H1 (cell line): ENCODE data around the gene P3H1. TPM values are rescaled to one million over a fixed set of nuclear protein-coding genes. Genes with fewer than 3 reads are reported as not detected.

Experiments used
- CTCF ChIA-PET: fragments of 300-600 bp; sonication (Branson Sonifier 250); formaldehyde crosslinking; loops from one replicate; lab custom pipeline; 2021; ENCODE audit not compliant: partially characterized antibody; lab: Charles Lee
- POLR2A ChIA-PET: fragments of 300-600 bp; sonication (Branson Sonifier 250); formaldehyde crosslinking; loops from one replicate; lab custom pipeline; 2021; ENCODE audit warnings: inconsistent platforms; ENCODE audit not compliant: partially characterized antibody; lab: Charles Lee
- DNase-seq, 2 experiments: peaks; one replicate each; pipeline versions ENCODE4 v3.0.0 to v3.0.0-alpha.2; 2010 to 2022; ENCODE audit warnings: low spot score in 2 of 2, low read depth in 1 of 2, mixed read lengths in 1 of 2
- FAIRE-seq: peaks from 2 replicates; lab custom pipeline; 2011; peaks lifted over from hg19 to GRCh38; lab: Jason Lieb, UNC
- H2AFZ ChIP-seq: 2 replicates; pipeline ENCODE4 v1.8.1; 2012; ENCODE audit warnings: low read length, inconsistent platforms
- H2AK5ac ChIP-seq: 2 replicates; pipeline ENCODE4 v1.6.1; 2013; ENCODE audit warnings: low read depth, low read length
- H2BK120ac ChIP-seq: replicated peaks from 2 replicates; pipeline ENCODE3; 2013; ENCODE audit warnings: low read depth, low read length, inconsistent platforms
- H2BK12ac ChIP-seq: 2 replicates; pipeline ENCODE4 v1.6.1; 2013; ENCODE audit warnings: low read depth, low read length
- H2BK15ac ChIP-seq: 2 replicates; pipeline ENCODE4 v1.6.1; 2013; ENCODE audit warnings: low read length
- H2BK20ac ChIP-seq: 2 replicates; pipeline ENCODE4 v1.6.1; 2013; ENCODE audit warnings: low read length
- H2BK5ac ChIP-seq: 2 replicates; pipeline ENCODE4 v1.6.1; 2013; ENCODE audit warnings: low read depth, low read length
- H3K14ac ChIP-seq: 2 replicates; pipeline ENCODE4 v1.6.1; 2013; ENCODE audit warnings: inconsistent platforms; ENCODE audit not compliant: insufficient read length
- H3K18ac ChIP-seq: 2 replicates; pipeline ENCODE4 v1.6.1; 2013; ENCODE audit warnings: low read length; ENCODE audit errors: extremely low read depth
- H3K23ac ChIP-seq: 2 replicates; pipeline ENCODE4 v1.6.1; 2013; ENCODE audit warnings: inconsistent platforms; ENCODE audit not compliant: insufficient read length
- H3K23me2 ChIP-seq: 2 replicates; pipeline ENCODE4 v1.6.1; 2013; ENCODE audit warnings: low read depth, low read length
- H3K27ac ChIP-seq: 2 replicates; pipeline ENCODE4 v1.6.1; 2011; ENCODE audit warnings: low read depth, low read length, inconsistent platforms
- H3K27me3 ChIP-seq, 4 experiments: replicated peaks in 1 of 4; 1 replicate in 1 of 4; 2 replicates in 3 of 4; pipeline versions ENCODE4 v1.6.1 to v1.8.1; 2011 to 2013; ENCODE audit warnings: low read length in 3 of 4, mild to moderate bottlenecking in 3 of 4, inconsistent platforms in 2 of 4, mixed read lengths in 2 of 4, moderate library complexity in 1 of 4; ENCODE audit not compliant: control insufficient read depth in 3 of 4, insufficient read depth in 3 of 4; ENCODE audit errors: extremely low read depth in 1 of 4
- H3K36me3 ChIP-seq, 4 experiments: 2 replicates each; pipeline versions ENCODE4 v1.6.1 to v1.8.1; 2011 to 2013; ENCODE audit warnings: mild to moderate bottlenecking in 4 of 4, low read length in 3 of 4, moderate library complexity in 2 of 4, control low read depth in 1 of 4, inconsistent platforms in 1 of 4; ENCODE audit not compliant: insufficient read depth in 4 of 4, control insufficient read depth in 2 of 4
- H3K4ac ChIP-seq: replicated peaks from 2 replicates; pipeline ENCODE3; 2013; ENCODE audit warnings: low read length, low read depth, mixed read lengths, inconsistent platforms; ENCODE audit not compliant: insufficient read length
- H3K4me1 ChIP-seq, 4 experiments: replicated peaks in 1 of 4; 1 replicate in 1 of 4; 2 replicates in 3 of 4; pipeline versions ENCODE4 v1.6.1 to v1.8.1; 2011 to 2013; ENCODE audit warnings: low read length in 3 of 4, inconsistent platforms in 2 of 4, mixed read lengths in 1 of 4; ENCODE audit not compliant: insufficient read depth in 4 of 4, control insufficient read depth in 3 of 4
- H3K4me2 ChIP-seq, 2 experiments: 2 replicates each; pipeline versions ENCODE4 v1.6.1 to v1.8.1; 2011 to 2013; ENCODE audit warnings: low read depth in 2 of 2, low read length in 2 of 2, control low read depth in 1 of 2, inconsistent platforms in 1 of 2, mild to moderate bottlenecking in 1 of 2; ENCODE audit not compliant: insufficient read depth in 1 of 2
- H3K4me3 ChIP-seq, 4 experiments: fragments of 200-600, 300-600 bp in 1 of 4; sonication (generic), shearing (Covaris generic), sonication (Bioruptor Twin) in 1 of 4; 2 replicates each; pipeline versions ENCODE4 v1.5.1 to v1.8.1; 2011 to 2016; ENCODE audit warnings: low read length in 4 of 4, low read depth in 3 of 4, control low read depth in 2 of 4, inconsistent platforms in 2 of 4, mild to moderate bottlenecking in 2 of 4, mixed read lengths in 1 of 4, moderate library complexity in 1 of 4; ENCODE audit not compliant: insufficient read depth in 2 of 4; ENCODE audit errors: extremely low read depth in 1 of 4
- H3K56ac ChIP-seq: replicated peaks from 2 replicates; pipeline ENCODE3; 2013; ENCODE audit warnings: low read depth, mild to moderate bottlenecking, mixed read lengths, low read length, inconsistent platforms; ENCODE audit not compliant: insufficient read length
- H3K79me1 ChIP-seq: 2 replicates; pipeline ENCODE4 v1.6.1; 2013; ENCODE audit warnings: low read depth, low read length, control low read depth
- H3K79me2 ChIP-seq, 2 experiments: 2 replicates each; pipeline versions ENCODE4 v1.6.1 to v1.8.1; 2012 to 2013; ENCODE audit warnings: low read length in 2 of 2, mild to moderate bottlenecking in 2 of 2, inconsistent platforms in 1 of 2; ENCODE audit not compliant: insufficient read depth in 2 of 2, control insufficient read depth in 1 of 2
- H3K9ac ChIP-seq, 4 experiments: replicated peaks in 1 of 4; 1 replicate in 1 of 4; 2 replicates in 3 of 4; pipeline versions ENCODE4 v1.6.1 to v1.8.1; 2011 to 2013; ENCODE audit warnings: low read depth in 3 of 4, low read length in 3 of 4, control low read depth in 2 of 4, mild to moderate bottlenecking in 2 of 4, moderate library complexity in 2 of 4, inconsistent platforms in 1 of 4; ENCODE audit errors: extremely low read depth in 1 of 4
- H3K9me3 ChIP-seq, 2 experiments: 2 replicates each; pipeline versions ENCODE4 v1.6.1 to v1.8.1; 2012 to 2013; ENCODE audit warnings: mild to moderate bottlenecking in 2 of 2, moderate library complexity in 2 of 2, control low read depth in 1 of 2, inconsistent platforms in 1 of 2, low read depth in 1 of 2, low read length in 1 of 2, mixed read lengths in 1 of 2; ENCODE audit not compliant: insufficient read depth in 2 of 2
- H4K20me1 ChIP-seq, 2 experiments: replicated peaks in 1 of 2; 2 replicates each; pipeline versions ENCODE3 to v1.8.1; 2011 to 2013; ENCODE audit warnings: inconsistent platforms in 2 of 2, low read length in 2 of 2, mild to moderate bottlenecking in 1 of 2; ENCODE audit not compliant: insufficient read depth in 2 of 2, control insufficient read depth in 1 of 2
- H4K5ac ChIP-seq: 2 replicates; pipeline ENCODE4 v1.6.1; 2013; ENCODE audit warnings: low read length, low read depth, mixed read lengths, inconsistent platforms; ENCODE audit not compliant: insufficient read length
- H4K8ac ChIP-seq: 2 replicates; pipeline ENCODE4 v1.8.0; 2013; ENCODE audit warnings: mild to moderate bottlenecking, moderate library complexity, low read length, inconsistent platforms; ENCODE audit not compliant: insufficient read depth; ENCODE audit errors: extremely low read depth
- H4K91ac ChIP-seq: replicated peaks from 2 replicates; pipeline ENCODE3; 2013; ENCODE audit warnings: low read length, mixed read lengths, inconsistent platforms; ENCODE audit not compliant: insufficient read length
- GABPA ChIP-seq: IDR thresholded peaks from 2 replicates; pipeline ENCODE4 v1.6.1; 2011; ENCODE audit warnings: mild to moderate bottlenecking, low read length, moderate library complexity, borderline replicate concordance; ENCODE audit not compliant: insufficient read depth
- RNF2 ChIP-seq: fragments of 200-900, 300-1000 bp; sonication (generic); IDR thresholded peaks from 2 replicates; pipeline ENCODE4 v1.7.1; 2016; ENCODE audit warnings: borderline replicate concordance, low read depth, mild to moderate bottlenecking, antibody characterized with exemption, low read length; ENCODE audit not compliant: poor library complexity, severe bottlenecking; ENCODE audit errors: missing control alignments
- WGBS, 2 experiments: shearing (Covaris generic) in 1 of 2; methylation state at CpG; one replicate each; pipeline versions ENCODE4 v1.1.6 to v1.1.7; 2013 to 2015; ENCODE audit warnings: low lambda C conversion rate in 2 of 2, mixed read lengths in 2 of 2, inconsistent platforms in 1 of 2, low coverage in 1 of 2, missing lambda C conversion rate in 1 of 2; ENCODE audit not compliant: insufficient replicate concordance in 2 of 2, insufficient coverage in 1 of 2, insufficient read length in 1 of 2; ENCODE audit errors: extremely low coverage in 1 of 2, missing lambda C conversion rate in 1 of 2; 5-methylcytosine and 5-hydroxymethylcytosine counted together
- polyA plus RNA-seq, 7 experiments: library from polyadenylated mRNA; depleted of rRNA in 3 of 7; stranded (reverse) in 5 of 7; unstranded in 2 of 7; fragments of >200 nt in 5 of 7; fragments of 200-250 nt in 2 of 7; gene quantifications; 1 replicate in 5 of 7; 2 replicates in 1 of 7; 4 replicates in 1 of 7; pipeline versions ENCODE4 v1.2.1 to v1.2.3, GENCODE V29; 2011 to 2013; ENCODE audit warnings: missing spikeins in 2 of 7, mixed read lengths in 2 of 7
- total RNA-seq: library from RNA; stranded (reverse); fragmentation: NEBNext Ultra II Directional; extraction: Animal tissue kit (Norgen Biotek cat#: 25700); gene quantifications from 2 replicates; pipeline ENCODE4 v1.2.1, GENCODE V29; 2021

The P3H1 gene
- total and polyA plus RNA-seq, 2 of the 8 experiments (the other 6 are each of a cell fraction or from before 2014, with no cell fraction given), result 58.4 to 87.5 TPM

DNA sequence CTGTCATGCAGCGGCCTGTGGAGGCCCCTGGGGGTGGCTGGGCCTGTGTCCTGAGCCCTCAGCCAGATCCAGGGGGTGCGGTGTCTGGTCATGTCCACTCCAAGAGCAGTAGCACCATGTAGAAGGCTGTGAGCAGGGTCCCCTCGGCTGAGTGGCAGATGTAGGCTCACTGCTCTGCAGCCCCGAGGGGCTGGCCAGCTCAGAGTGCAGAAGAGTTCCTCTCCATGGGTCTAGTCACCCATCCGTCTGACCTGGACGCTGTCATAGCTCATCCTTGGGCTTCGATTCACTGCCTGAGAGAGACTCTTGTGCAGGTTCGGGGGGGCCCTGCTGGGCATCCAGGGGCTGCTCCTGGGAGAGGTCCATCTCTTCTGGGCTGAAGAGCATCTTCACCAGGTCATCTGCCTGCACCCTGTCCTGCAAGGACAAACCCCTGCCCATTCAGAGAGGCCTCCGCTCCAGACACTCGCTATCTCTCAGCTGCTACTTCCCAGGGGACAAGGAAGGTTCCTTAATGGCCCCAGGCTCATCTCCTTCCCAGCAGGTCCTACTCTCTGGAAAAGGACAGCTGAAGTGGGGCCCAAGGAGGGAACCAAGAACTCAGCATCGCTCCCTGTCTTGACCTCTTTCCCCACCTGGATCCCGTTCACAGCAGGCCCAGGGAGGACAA is 20.3 kb downstream of the P3H1 start:
- Histone ChIP-seq H2AFZ (no peak overlapping the region), H3K27ac (no peak overlapping the region), H3K23ac (no peak overlapping the region), H3K79me2 (no peaks in the 10 kb centered on the region), H2BK20ac (no peak overlapping the region), H3K4me1 (peaks cover 0 to 8% (median 4%) of the 10 kb centered on the region in 4 experiments; a peak in 6 of 7 replicates), H3K14ac (no peak overlapping the region), H2BK120ac (no peak overlapping the region), H3K4ac (no peak overlapping the region), H3K36me3 (peaks cover 6 to 28% (median 12%) of the 10 kb centered on the region in 4 experiments), H3K9ac (no peak overlapping the region), H3K4me2 (no peak overlapping the region), H2BK12ac (no peak overlapping the region), H4K5ac (no peak overlapping the region), H3K56ac (no peak overlapping the region), H3K23me2 (no peaks in the 10 kb centered on the region), H4K8ac (no peak overlapping the region; the same call in 1 of the 2 replicates), H2AK5ac (no peak overlapping the region), H3K4me3 (no peak overlapping the region), H3K27me3 (no peaks in the 10 kb centered on the region), H4K91ac (no peak overlapping the region), H3K79me1 (no peaks in the 10 kb centered on the region), H3K9me3 (0 out of 4 replicates have a peak, but pooled peaks cover 0 to under 1% of the 10 kb centered on the region in 2 experiments), H3K18ac (no peak overlapping the region), H2BK15ac (no peak overlapping the region), H4K20me1 (peaks cover 0 to 4% of the 10 kb centered on the region in 2 experiments), H2BK5ac (no peak overlapping the region)
- TF ChIP-seq RNF2 (no peak), GABPA (no peak)
- DNase-seq, result no peak
- POLR2A ChIA-PET, result interaction anchor here (0.7 to 3.7 kb wide), 8 partner anchors 12 to 64 kb away, joined by 3 to 9 read pairs (median 3); partner anchors contain the start of genes C1orf50, P3H1 and YBX1
- CTCF ChIA-PET, result interaction anchor here (0.7 to 9.8 kb wide), 22 partner anchors 8 to 272 kb away, joined by 3 to 77 read pairs (median 4); no protein-coding TSS in a partner anchor
- no peak for FAIRE-seq
- WGBS, 2 experiments, result 92% methylated on average over 12 of the region's 12 CpGs; no CpG with 5 or more reads in 1 of the 2 experiments
